ENCODE results near the gene DKC1. TPM values are rescaled to one million over a fixed set of nuclear protein-coding genes. Genes with fewer than 3 reads are reported as not detected.

The DKC1 gene
- total RNA-seq, 1 donor from 2014 or later = 46.8 TPM

GRCh38 chrX:154719132-154719675 lies 43.5 kb upstream of the DKC1 start:
- Mint-ChIP-seq H3K27me3 (ENCODE audit: unreplicated experiment) (peaks cover 2% of the 10 kb centered on the region), H3K4me3 (ENCODE audit: unreplicated experiment) (no peak overlapping the region), H3K27ac (ENCODE audit: unreplicated experiment) (no peak overlapping the region), H3K4me1 (ENCODE audit: low read depth, unreplicated experiment) (peaks cover 15% of the 10 kb centered on the region), H3K36me3 (ENCODE audit: unreplicated experiment) (no peaks in the 10 kb centered on the region), H3K9me3 (ENCODE audit: unreplicated experiment) (no peaks in the 10 kb centered on the region)
- TF ChIP-seq CTCF (IDR thresholded peaks at IDR 0.05; ENCODE audit: partially characterized antibody, unreplicated experiment) = no peak
- no peak for DNase-seq

- H3K27ac Mint-ChIP-seq (ENCODE audit: unreplicated experiment) = no peak overlapping the region
- no peak for TF ChIP-seq CTCF (IDR thresholded peaks at IDR 0.05; ENCODE audit: partially characterized antibody, unreplicated experiment)
- H3K36me3 Mint-ChIP-seq (ENCODE audit: unreplicated experiment) = no peaks in the 10 kb centered on the region
- peaks cover 15% of the 10 kb centered on the region for H3K4me1 Mint-ChIP-seq (ENCODE audit: low read depth, unreplicated experiment)
- H3K4me3 Mint-ChIP-seq (ENCODE audit: unreplicated experiment) = no peak overlapping the region
- H3K27me3 Mint-ChIP-seq (ENCODE audit: unreplicated experiment) = peaks cover 2% of the 10 kb centered on the region
- no peak for DNase-seq
- no peaks in the 10 kb centered on the region for H3K9me3 Mint-ChIP-seq (ENCODE audit: unreplicated experiment)
Measured at GRCh38 chrX:154720067-154720466, 42.6 kb upstream of the DKC1 start.

- no peak overlapping the region for H3K4me3 Mint-ChIP-seq (ENCODE audit: unreplicated experiment)
- H3K9me3 Mint-ChIP-seq (ENCODE audit: unreplicated experiment) = no peaks in the 10 kb centered on the region
- H3K27me3 Mint-ChIP-seq (ENCODE audit: unreplicated experiment) = peaks cover 2% of the 10 kb centered on the region
- no peak for DNase-seq
- H3K4me1 Mint-ChIP-seq (ENCODE audit: low read depth, unreplicated experiment) = peaks cover 15% of the 10 kb centered on the region
- TF ChIP-seq CTCF (IDR thresholded peaks at IDR 0.05; ENCODE audit: partially characterized antibody, unreplicated experiment) = no peak
- H3K27ac Mint-ChIP-seq (ENCODE audit: unreplicated experiment) = no peak overlapping the region
- H3K36me3 Mint-ChIP-seq (ENCODE audit: unreplicated experiment) = no peaks in the 10 kb centered on the region
Measured at GRCh38 chrX:154721155-154721554, 41.5 kb upstream of the DKC1 start.

GRCh38 chrX:154724993-154725756 lies 37.5 kb upstream of the DKC1 start:
- no peak overlapping the region for H3K4me3 Mint-ChIP-seq (ENCODE audit: unreplicated experiment)
- no peak for DNase-seq
- H3K36me3 Mint-ChIP-seq (ENCODE audit: unreplicated experiment) = no peaks in the 10 kb centered on the region
- H3K9me3 Mint-ChIP-seq (ENCODE audit: unreplicated experiment) = no peaks in the 10 kb centered on the region
- no peak for TF ChIP-seq CTCF (IDR thresholded peaks at IDR 0.05; ENCODE audit: partially characterized antibody, unreplicated experiment)
- H3K27me3 Mint-ChIP-seq (ENCODE audit: unreplicated experiment) = no peaks in the 10 kb centered on the region
- H3K4me1 Mint-ChIP-seq (ENCODE audit: low read depth, unreplicated experiment) = no peaks in the 10 kb centered on the region
- no peak overlapping the region for H3K27ac Mint-ChIP-seq (ENCODE audit: unreplicated experiment)

- Mint-ChIP-seq H3K27ac (ENCODE audit: unreplicated experiment) (no peak overlapping the region), H3K4me1 (ENCODE audit: low read depth, unreplicated experiment) (no peaks in the 10 kb centered on the region), H3K36me3 (ENCODE audit: unreplicated experiment) (no peaks in the 10 kb centered on the region), H3K9me3 (ENCODE audit: unreplicated experiment) (no peaks in the 10 kb centered on the region), H3K27me3 (ENCODE audit: unreplicated experiment) (no peaks in the 10 kb centered on the region), H3K4me3 (ENCODE audit: unreplicated experiment) (no peak overlapping the region)
- DNase-seq = no peak
- no peak for TF ChIP-seq CTCF (IDR thresholded peaks at IDR 0.05; ENCODE audit: partially characterized antibody, unreplicated experiment)
Measured at GRCh38 chrX:154727418-154727817, 35.2 kb upstream of the DKC1 start.
